ENCODE measurements around the gene LGI1.

Gene LGI1

GRCh38 chr10:93807371-93807770 is 49.6 kb downstream of the LGI1 start:
- TF ChIP-seq, protein P1, sequence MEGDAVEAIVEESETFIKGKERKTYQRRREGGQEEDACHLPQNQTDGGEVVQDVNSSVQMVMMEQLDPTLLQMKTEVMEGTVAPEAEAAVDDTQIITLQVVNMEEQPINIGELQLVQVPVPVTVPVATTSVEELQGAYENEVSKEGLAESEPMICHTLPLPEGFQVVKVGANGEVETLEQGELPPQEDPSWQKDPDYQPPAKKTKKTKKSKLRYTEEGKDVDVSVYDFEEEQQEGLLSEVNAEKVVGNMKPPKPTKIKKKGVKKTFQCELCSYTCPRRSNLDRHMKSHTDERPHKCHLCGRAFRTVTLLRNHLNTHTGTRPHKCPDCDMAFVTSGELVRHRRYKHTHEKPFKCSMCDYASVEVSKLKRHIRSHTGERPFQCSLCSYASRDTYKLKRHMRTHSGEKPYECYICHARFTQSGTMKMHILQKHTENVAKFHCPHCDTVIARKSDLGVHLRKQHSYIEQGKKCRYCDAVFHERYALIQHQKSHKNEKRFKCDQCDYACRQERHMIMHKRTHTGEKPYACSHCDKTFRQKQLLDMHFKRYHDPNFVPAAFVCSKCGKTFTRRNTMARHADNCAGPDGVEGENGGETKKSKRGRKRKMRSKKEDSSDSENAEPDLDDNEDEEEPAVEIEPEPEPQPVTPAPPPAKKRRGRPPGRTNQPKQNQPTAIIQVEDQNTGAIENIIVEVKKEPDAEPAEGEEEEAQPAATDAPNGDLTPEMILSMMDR (IDR thresholded peaks at IDR 0.05) = no peak

- TF ChIP-seq, protein P1 (IDR thresholded peaks at IDR 0.05) = no peak
Measured at GRCh38 chr10:93812659-93813338, 55.1 kb downstream of the LGI1 start.

DNA sequence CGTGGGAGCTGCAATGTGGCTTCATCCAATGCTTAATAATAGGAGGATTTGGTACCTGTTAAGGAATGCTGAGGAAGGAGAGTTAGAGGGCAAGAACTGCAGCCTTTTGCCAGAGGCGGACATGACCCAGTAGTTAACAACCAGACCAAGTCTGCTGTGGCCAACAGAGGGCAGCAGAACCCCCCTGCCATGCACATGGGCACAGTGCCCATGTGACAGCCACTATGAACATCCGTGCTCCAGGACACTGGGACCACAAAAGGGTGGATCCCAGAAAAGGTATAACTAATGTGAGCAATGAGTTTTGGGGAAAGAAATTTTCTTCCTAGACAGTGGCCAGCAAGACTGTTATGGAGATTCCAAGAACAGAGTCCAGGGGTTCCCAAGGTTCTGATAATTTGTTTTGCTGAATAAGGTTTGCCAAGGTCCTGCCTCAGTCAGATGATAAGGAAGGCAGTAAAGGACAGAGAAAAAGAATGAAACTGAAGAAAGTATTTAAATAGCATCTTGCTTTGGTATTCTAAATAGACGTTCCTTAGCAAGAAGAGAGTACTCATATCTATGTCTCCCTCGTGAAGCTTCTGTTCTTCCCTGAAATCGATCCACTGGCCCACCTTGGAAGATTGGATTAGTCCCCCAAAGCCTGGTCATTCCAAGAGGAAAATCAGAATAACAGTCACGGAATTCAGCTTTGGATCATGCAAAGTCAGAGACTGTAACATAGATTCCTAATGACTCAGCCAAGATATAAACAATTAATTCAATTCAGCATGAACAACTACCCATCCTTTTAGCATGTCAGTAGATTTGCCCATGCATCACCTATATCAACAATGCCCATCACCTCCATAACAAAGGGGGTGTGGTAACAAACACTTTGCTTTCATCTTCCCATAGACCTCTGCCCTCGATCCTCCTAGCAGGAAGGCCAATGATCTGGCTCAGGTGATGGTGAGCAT is 56.0 kb downstream of the LGI1 start:
- TF ChIP-seq, protein P1 (IDR thresholded peaks at IDR 0.05) = peak; percentile 59

- TF ChIP-seq, protein P1 (IDR thresholded peaks at IDR 0.05) = no peak
Measured at GRCh38 chr10:93815304-93816096, 57.8 kb downstream of the LGI1 start.

DNA sequence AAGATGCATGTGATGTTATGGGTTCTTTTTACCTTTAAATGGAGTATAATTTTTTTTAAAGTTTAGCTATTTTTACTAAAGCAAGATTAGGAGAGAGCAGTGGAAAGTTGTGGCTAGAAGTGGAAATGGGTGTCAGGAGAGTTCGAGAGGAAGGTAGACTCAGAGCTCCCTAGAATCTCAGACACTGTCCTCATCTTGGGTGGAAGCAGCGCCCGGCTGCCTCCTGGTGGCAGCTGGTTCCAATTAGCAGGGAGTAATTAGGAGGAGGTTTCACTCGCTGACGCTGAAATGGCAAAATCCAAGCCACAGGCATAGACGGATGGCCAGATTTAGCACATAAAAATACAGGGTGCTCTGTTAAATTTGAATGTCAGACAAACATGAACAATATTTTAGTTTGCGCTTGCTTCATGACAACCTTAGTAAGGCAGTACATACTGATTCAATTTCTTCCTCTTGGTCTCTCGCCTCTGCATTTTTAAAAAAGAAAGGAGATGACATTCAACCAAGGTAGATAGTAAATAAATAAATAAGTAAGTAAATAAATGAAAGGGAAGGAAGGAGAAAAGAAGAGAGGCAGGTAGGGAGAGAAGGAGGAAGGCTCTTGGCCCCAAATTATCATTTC is 58.5 kb downstream of the LGI1 start:
- TF ChIP-seq, protein P1 (IDR thresholded peaks at IDR 0.05) = peak; percentile 65

DNA sequence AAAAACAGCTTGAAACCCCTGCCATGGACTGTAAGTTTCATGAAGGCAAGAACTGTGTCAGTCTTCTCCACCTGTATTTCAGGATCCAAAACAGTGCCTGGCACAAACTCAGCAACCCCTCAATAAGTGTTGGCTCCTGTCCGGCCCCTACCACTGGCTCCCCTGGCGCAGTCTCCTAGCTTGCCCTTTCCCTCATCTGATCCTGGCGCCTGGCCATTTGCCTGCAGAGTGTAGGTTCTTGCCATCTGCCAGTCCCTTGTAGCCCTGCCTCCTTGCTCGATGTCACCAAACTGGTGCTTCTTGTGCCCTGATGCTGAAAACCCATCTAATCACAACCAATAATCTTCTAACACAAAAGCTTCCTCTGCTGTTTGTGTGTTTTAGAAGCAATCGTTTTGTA is 60.4 kb downstream of the LGI1 start:
- TF ChIP-seq, protein P1 (IDR thresholded peaks at IDR 0.05) = no peak

DNA sequence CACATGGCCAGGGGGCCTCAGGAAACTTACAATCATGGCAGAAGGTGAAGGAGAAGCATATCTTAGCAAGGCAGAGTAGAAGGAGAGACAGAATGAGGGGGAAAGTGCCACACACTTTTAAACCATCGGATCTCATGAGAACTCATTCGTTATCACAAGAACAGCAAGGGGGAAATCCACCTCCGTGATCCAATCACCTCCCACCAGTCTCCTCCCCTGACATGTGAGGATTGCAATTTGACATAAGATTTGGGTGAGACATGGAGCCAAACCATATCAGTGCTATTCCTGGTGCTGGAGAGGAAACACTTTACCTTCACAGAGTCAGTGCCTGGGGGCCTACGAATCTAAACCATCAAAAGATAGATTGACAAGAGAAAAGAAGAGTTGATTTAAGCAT is 61.8 kb downstream of the LGI1 start:
- TF ChIP-seq, protein P1 (IDR thresholded peaks at IDR 0.05) = no peak

Measured in LNCAP (cell line).